NK-92 treated with Interleukin-12 subunit alpha and Interleukin-12 subunit beta, amount 100 ng/mL, for 24 hours (cell line): Measurements from ENCODE around the gene ARL6IP6.

Source experiments
- DNase-seq: peaks from one replicate; lab custom pipeline; 2025; lab: John Stamatoyannopoulos, UW

The ARL6IP6 gene

GRCh38 chr2:152718076-152718908 lies at the start of gene ARL6IP6:
Gene ARL6IP6 (plus strand): TSS chr2:152718620. CDS start chr2:152718625, 5 bp downstream.
- DNase-seq = peak; percentile 92

DNA sequence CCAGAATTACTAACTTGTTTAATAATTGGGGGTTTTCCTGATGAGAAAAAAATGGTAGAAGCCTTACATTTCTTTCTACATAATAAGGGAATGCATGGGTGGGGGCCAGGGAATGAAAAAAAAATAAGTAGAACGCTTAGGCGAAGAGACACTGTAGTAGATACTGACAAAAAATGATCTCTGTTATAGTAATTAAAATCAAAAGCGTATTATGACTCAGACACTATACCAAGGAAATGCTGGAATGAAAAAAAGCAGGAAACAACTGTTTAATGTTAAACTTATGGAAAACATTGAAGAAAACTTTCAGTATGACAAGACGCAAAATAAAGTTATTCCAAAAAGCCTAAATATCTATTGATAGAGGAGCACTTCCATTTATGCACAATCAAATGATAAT lies 44.1 kb upstream of the ARL6IP6 start:
- DNase-seq = no peak

DNA sequence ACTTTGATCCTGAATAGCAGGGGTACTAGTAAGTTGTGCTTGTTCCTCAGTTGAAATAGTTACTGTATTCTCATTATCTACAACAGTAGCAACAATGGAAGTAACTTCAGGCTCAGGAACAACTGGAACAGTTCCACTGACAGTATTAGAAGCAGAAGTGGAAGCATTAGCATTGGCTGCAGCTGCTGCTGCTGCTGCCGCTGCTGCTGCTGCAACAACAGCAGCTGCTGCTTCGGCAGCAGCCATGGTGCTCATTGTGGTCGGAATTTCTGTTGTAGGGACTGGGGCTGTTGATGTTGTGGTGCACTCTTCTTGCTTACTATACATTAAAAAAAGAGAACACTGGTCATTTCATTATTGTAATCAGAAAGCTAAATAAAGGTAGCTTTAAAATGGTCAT lies 42.0 kb upstream of the ARL6IP6 start:
- no peak for DNase-seq

DNA sequence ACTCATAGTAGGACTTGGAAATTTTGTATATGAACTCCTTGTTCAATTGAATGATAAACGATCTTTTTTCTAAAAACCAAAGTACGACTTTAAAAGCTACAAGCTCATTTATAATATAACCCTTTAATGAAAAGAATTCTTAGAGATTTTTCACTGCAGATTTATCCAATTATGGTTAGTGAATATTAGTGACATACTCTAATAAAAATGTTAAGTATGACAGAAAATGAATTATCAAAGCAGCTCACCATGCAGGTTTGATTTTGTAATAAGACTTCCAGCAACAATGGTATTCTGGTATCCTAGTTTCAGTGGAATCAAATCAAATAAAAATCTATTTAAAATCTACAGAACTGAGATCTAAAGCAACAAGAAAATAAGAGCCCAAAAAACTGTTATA lies 39.6 kb upstream of the ARL6IP6 start:
- no peak for DNase-seq

- no peak for DNase-seq
Observed at GRCh38 chr2:152682663-152683062, 35.8 kb upstream of the ARL6IP6 start.

GRCh38 chr2:152683400-152683799 lies 35.0 kb upstream of the ARL6IP6 start:
- DNase-seq = no peak

DNA sequence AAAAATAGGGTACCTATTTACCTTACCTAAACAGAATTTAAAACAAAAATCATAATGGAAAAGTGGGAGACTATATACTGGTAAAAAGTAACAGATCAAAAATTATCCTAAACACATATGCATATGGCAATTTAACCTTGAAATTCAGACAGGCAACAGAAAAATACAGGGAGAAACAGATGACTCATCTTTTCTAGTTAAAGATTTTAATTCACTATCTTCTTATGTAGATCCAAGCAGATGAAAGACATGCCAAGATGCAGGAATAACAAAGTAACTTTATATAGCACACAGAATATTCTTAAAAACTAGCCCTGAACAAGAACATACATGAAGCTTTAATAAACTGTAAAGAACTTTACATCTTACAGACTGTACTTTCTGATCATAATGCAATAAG lies 32.1 kb upstream of the ARL6IP6 start:
- no peak for DNase-seq

- DNase-seq = no peak
Observed at GRCh38 chr2:152693033-152693432, 25.4 kb upstream of the ARL6IP6 start.

DNA sequence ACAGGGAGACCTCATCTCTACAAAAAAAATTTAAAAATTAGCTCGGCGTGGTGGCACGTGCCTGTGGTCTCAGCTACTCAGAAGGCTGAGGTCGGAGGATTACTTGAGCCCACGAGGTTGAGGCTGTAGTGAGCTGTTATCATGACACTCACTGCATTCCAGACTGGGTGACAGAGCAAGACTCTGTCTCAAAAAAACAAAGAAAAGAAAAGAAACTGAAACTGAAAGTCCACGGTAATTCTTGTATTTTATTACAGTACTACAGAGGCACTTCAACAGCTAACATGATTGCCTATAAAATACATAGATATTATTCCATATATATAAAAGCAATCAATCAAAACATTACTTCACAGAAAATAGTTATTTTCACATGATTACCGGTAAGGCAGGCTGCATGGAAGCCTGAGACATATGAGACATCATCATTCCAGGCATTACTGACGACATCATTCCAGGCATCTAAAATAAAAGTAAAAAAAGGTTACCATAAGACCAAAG lies 24.2 kb upstream of the ARL6IP6 start:
- DNase-seq = no peak

DNA sequence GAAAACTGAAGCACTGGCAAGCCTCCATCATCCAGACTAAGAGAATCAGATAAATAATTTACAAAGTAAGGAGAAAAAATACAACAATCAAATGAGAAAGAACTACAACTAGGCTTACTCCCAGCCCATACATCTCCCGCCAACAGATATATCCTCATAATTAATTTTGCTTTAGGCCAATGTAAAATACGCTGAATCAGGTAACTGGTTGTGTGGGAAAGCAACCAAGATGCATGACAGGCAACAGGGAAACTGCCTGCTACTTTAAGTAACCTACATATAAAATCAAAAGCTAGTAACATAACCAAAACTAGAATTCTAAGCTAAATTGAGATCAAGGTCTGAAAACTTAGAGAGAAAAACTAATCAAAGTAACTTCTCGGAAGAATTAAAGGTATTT lies 22.7 kb upstream of the ARL6IP6 start:
- no peak for DNase-seq

DNA sequence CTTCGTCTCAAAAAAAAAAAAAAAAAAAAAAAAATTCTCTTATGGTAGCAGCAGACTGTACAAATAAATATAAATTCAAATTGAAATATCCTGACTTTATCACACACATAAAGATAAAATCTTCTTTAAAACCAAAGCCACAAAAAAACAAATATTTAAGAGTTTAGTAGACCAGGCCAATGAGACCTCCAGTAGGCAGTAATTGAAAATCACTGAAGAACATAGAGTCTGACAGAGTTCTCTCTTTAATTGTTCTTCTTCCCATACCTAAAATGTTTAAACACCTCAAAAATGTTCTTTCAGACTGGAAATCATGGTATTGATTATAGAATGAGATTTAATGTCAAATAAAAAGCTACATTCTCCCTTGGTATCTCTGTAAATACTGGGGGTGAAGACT lies 21.9 kb upstream of the ARL6IP6 start:
- no peak for DNase-seq

DNA sequence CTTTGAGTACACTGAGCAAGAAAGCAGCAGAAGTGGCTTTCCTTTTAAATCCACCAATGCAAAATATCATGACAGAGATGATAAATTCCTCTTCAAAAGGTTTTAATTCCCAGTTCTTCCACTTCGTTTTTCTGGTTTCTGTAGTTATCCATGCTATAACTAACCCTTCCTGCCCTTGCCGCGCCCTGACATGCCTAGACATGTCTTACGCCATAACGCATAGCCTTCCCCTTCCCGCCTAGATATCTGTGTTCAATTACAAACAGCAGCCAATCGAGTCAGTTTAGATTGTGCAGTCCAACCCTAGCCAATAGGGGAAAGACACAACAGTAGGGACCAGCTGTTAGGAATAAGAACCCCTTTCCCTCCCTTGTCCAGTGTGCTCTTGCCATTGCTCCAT lies 17.2 kb upstream of the ARL6IP6 start:
- no peak for DNase-seq

- no peak for DNase-seq
Observed at GRCh38 chr2:152706477-152707021, 11.9 kb upstream of the ARL6IP6 start.

GRCh38 chr2:152708742-152709141 lies 9.7 kb upstream of the ARL6IP6 start:
- no peak for DNase-seq

- no peak for DNase-seq
Observed at GRCh38 chr2:152710713-152711112, 7.7 kb upstream of the ARL6IP6 start.

DNA sequence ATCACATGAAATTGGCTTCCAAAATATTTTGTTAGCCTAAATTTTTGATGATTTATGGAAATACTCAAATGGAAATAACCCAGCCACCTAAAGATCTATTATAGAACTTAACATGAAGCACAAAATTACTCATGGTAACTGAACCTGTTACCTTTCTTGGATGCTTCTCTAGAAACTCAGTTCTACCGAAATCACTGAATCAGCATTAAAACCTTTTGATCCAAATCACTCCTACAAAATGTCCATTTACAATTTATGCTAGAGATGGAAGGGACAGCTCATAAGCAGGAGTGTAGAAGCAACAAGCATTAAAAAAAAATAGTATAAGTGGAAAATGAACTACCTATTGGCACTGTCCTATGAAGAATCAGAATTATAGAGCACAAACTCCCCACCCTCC lies 3.3 kb upstream of the ARL6IP6 start:
- DNase-seq = no peak

DNA sequence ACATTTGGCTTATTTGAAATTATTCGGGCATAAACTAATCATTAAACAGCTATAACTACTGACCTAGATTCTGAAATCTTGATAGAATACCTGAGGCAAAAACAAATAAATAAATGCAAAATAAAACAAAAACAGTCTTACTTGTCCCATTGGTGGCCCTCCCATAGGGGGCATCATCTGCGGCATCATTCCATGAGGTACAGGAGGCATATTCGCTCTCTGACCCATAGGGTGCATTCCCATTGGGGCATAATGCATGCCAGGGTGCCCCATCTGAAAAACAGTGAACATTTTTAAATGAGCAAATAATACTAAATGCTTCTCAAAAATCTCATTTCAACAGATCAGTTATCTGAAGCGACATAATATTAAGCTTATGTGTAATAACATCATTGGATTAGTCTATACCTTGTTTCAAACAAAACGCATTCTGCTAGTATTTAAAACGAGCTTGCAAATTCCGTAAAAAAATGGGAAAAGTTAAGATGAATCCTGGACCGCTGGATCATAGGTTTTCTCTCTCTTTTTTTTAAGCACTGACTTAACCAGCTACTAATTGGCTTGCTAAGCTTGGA lies 2.5 kb upstream of the ARL6IP6 start:
- peak; percentile 4 for DNase-seq

- DNase-seq = no peak
Observed at GRCh38 chr2:152716805-152717227, 1.6 kb upstream of the ARL6IP6 start.

DNA sequence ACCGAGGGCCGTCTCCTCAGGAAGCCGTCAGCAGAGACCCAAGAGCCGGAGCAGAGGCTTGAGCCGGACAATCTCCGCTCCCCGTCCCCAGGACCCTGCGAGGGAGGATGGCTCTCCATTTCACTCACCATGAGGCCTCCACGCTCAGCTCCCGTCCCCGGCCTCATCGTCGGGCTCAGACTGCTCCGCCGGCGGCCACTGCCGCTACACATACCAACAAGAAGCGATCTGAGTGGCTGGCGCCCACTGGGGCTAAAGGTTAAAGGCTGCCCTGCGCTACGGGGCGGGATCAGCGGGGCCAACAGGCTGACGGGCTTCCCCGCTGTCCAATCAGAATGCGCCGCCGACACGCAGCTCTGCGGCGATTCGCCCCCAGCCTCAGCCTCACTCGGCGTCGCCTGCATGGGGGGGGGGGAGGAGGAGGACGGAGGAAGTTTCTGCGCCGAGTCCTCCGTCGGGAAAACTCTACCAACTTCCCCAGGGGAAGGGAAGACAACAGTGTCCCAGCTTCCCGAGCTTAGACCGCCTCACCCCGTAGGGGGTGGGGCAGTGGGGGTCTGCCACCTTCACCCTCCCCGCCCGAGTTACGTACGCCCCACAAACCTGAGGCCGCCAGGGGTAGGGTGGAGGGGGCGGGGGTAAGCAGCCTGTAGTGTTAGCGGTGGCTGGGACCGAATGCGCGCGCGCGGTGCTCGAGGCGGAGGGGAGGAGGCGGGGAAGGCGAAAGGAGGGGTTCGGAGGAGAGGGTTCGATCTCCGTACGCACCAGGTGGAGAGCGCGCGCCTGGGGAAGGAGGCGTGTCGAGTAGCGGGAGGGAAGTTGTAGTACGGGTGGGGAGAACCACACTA lies 968 bp upstream of the ARL6IP6 start, which contains the start of gene PRPF40A:
TSS of gene PRPF40A (minus strand) at position 234 of the 848 bp plus-strand sequence. CDS start at position 212, 22 bp downstream.
- peak; percentile 97 for DNase-seq

DNA sequence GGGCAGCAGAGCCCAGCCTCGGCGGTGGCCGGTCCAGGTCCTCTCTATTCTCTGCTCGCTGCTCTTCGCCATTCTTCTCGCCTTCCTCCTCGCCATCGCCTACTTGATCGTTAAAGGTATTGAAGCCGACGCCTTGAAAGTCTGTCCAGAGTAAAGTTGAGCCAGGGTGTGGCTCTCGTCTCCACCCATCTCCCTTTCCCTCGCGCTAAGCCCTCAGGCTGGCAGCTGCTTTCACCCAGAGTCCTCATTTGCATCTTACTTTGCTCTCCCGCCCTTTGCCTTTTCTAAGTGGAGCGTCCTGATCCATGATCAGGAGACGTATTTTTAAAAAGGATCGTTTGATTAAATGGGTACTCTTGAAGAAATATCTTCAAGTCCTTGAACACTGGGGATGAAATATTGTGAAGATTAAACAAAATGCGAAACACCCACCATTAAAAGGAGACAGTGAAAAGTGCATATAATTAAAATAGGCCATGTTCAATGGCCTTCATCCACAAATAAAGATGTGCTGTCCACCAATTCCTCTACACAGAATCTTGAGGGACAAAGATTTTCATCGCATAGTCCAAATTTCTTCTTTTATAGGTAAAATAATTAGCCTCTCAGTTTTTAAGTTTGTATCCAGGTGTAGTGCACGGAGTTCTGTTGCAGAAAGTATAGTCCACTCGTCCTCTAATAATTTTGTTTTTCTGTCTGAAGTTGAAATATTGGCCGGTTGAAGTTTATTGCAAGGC lies 657 bp downstream of the ARL6IP6 start:
- peak; percentile 61 for DNase-seq

DNA sequence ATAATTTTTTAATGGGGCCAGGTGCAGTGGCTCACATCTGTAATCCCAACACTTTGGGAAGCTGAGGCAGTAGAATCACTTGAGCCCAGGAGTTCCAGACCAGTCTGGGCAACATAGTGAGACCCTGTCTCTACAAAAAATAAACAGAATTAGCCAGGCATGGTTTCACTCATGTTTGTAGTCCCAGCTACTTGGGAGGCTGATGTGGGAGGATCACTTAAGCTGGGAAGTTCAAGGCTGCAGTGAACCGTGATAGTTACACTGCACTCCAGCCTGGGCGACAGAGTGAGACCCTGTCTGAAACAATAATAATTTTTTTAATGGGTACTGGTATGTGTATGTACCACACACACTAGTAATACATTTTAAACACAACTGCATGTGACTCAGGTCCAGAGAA lies 2.4 kb downstream of the ARL6IP6 start:
- no peak for DNase-seq
